GM12878 (cell line): ENCODE measurements around the gene MRPL50. TPM values are rescaled to one million over a fixed set of nuclear protein-coding genes. Genes with fewer than 3 reads are reported as not detected.

Experiments
- CBX5 ChIP-seq: sonication (generic); IDR thresholded peaks from 2 replicates; pipeline ENCODE4 v1.6.1; 2016; ENCODE audit warnings: low read depth, moderate library complexity, mild to moderate bottlenecking, inconsistent platforms
- DPF2 ChIP-seq: fragments of 450-650 bp; IDR thresholded peaks from 2 replicates; pipeline ENCODE4 v1.6.1; 2017; ENCODE audit warnings: mild to moderate bottlenecking
- KAT2A ChIP-seq: conservative IDR thresholded peaks from 2 replicates; pipeline ENCODE4 v1.6.1; 2011; ENCODE audit warnings: low read depth, low read length; ENCODE audit not compliant: control insufficient read depth
- NFYA ChIP-seq: IDR thresholded peaks from 2 replicates; pipeline ENCODE4 v1.6.1; 2011; ENCODE audit warnings: low read depth, mild to moderate bottlenecking, low read length, improper control_type of control experiment, borderline replicate concordance
- NFYB ChIP-seq: IDR thresholded peaks from 2 replicates; pipeline ENCODE4 v1.6.1; 2011; ENCODE audit warnings: low read depth, mild to moderate bottlenecking, low read length, improper control_type of control experiment, moderate library complexity; ENCODE audit not compliant: insufficient read depth
- NR2F1 ChIP-seq: fragments of 450-650 bp; conservative IDR thresholded peaks from 2 replicates; pipeline ENCODE4 v1.6.1; 2017; ENCODE audit warnings: mild to moderate bottlenecking
- PAX8 ChIP-seq: fragments of 450-650 bp; IDR thresholded peaks from 2 replicates; pipeline ENCODE4 v1.6.1; 2017; ENCODE audit warnings: mild to moderate bottlenecking, moderate library complexity
- SIX5 ChIP-seq: IDR thresholded peaks from 2 replicates; pipeline ENCODE4 v1.6.1; 2011; ENCODE audit warnings: mild to moderate bottlenecking, low read depth, low read length, moderate library complexity; ENCODE audit not compliant: severe bottlenecking
- STAT3 ChIP-seq: IDR thresholded peaks from 2 replicates; pipeline ENCODE4 v1.6.1; 2011; ENCODE audit warnings: low read depth, low read length, improper control_type of control experiment
- TARDBP ChIP-seq: IDR thresholded peaks from 2 replicates; pipeline ENCODE4 v1.6.1; 2016; ENCODE audit warnings: borderline replicate concordance
- TBL1XR1 ChIP-seq: IDR thresholded peaks from 2 replicates; pipeline ENCODE4 v1.6.1; 2012; ENCODE audit warnings: low read depth, low read length, improper control_type of control experiment
- TCF7 ChIP-seq: IDR thresholded peaks from 2 replicates; pipeline ENCODE4 v1.6.1; 2014; ENCODE audit warnings: antibody characterized with exemption, borderline replicate concordance
- ZNF24 ChIP-seq: fragments of 450-650 bp; IDR thresholded peaks from 2 replicates; pipeline ENCODE4 v1.6.1; 2017; ENCODE audit warnings: antibody characterized with exemption, mild to moderate bottlenecking
- polyA plus RNA-seq, 11 experiments: library from polyadenylated mRNA; depleted of rRNA in 4 of 11; unstranded in 6 of 11; stranded (reverse) in 5 of 11; fragments of >200 nt; fragmentation: Nextera tagmentation in 4 of 11; fragmentation: Illumina TruSeq in 1 of 11; extraction: Ambion mirVana in 4 of 11; extraction: Trizol in 1 of 11; gene quantifications; 1 replicate in 1 of 11; 2 replicates in 10 of 11; pipeline versions ENCODE4 v1.2.1 to v1.2.3, GENCODE V29; 2011 to 2016; ENCODE audit warnings: inconsistent platforms in 2 of 11, missing spikeins in 2 of 11, low read depth in 1 of 11
- total RNA-seq, 4 experiments: library from RNA; depleted of rRNA in 3 of 4; stranded (reverse); fragments of >200 nt in 3 of 4; fragmentation: Illumina TruSeq in 1 of 4; extraction: Trizol in 1 of 4; gene quantifications; 2 replicates each; pipeline versions ENCODE4 v1.2.1 to v1.2.3, GENCODE V29; 2013 to 2021
- TF ChIP-seq, protein P1 (sequence below): fragments of 450-650 bp; IDR thresholded peaks from 2 replicates; pipeline ENCODE4 v1.6.1; 2016; ENCODE audit warnings: mild to moderate bottlenecking
- TF ChIP-seq, protein P2 (sequence below): IDR thresholded peaks from 2 replicates; pipeline ENCODE4 v1.6.1; 2011; ENCODE audit warnings: low read depth, mild to moderate bottlenecking, low read length, moderate library complexity, borderline replicate concordance; ENCODE audit errors: extremely low read depth
- TF ChIP-seq, protein P3 (sequence below): fragments of 450-650 bp; IDR thresholded peaks from 2 replicates; pipeline ENCODE4 v1.6.1; 2018; ENCODE audit warnings: mild to moderate bottlenecking, low read depth, moderate library complexity; ENCODE audit not compliant: partially characterized antibody
- TF ChIP-seq, protein P4 (sequence below): IDR thresholded peaks from 2 replicates; pipeline ENCODE4 v1.6.1; 2012; ENCODE audit warnings: mild to moderate bottlenecking, low read depth, low read length
- TF ChIP-seq, protein P5 (sequence below): fragments of 450-650 bp; IDR thresholded peaks from 2 replicates; pipeline ENCODE4 v1.6.1; 2017; ENCODE audit warnings: borderline replicate concordance

The MRPL50 gene
- total and polyA plus RNA-seq, 10 of the 15 experiments (the other 5 are each of a cell fraction or from before 2014, with no cell fraction given) = 12.8 to 79.4 (median 27.9) TPM

DNA sequence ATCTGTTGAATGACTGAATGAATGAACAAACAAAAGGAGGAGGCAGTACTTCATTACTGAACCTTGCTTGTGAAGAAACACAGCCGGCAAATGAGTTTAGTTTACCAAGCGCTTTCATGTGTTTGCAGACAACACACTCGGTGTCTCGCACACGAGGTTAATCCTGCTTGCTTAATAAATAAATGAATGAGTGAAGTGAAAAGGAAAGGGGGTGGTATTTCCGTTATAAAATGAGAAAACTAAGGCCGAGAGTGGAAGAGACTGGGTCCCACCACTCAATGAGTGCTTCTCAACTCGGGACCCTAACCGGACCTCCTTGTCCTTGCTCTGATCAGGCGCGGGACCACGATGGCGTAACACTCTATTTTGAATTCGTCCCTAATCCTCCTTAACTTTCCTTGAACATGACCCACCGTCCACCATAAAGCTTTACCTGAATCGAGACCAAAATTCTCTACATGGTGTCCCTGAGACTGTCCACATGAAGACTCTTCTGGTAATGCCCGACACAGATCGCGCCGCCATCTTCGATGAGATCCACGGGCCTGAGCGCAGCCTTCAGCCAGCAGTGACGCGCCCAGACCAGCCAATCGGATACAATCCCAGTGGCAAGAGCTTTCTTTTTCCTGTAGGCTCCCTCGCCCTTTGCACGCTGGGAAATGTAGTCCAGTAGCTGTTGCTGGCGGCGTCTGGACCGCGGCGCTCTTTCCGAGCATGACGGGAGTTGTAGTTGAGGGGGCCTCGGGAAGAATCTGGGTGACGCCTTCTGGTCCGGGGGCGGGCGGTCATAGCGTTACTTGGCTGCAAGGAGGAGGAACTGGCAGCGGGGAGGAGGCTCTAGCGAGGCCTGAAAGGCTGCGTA, at the start of gene MRPL50, which contains the start of gene ZNF189 (continued):
- TF ChIP-seq, protein P1, sequence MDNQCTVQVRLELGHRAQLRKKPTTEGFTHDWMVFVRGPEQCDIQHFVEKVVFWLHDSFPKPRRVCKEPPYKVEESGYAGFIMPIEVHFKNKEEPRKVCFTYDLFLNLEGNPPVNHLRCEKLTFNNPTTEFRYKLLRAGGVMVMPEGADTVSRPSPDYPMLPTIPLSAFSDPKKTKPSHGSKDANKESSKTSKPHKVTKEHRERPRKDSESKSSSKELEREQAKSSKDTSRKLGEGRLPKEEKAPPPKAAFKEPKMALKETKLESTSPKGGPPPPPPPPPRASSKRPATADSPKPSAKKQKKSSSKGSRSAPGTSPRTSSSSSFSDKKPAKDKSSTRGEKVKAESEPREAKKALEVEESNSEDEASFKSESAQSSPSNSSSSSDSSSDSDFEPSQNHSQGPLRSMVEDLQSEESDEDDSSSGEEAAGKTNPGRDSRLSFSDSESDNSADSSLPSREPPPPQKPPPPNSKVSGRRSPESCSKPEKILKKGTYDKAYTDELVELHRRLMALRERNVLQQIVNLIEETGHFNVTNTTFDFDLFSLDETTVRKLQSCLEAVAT = peak; percentile 45
- TF ChIP-seq DPF2 (no peak), NFYB (peak; percentile 92), PAX8 (no peak), CBX5 (peak; percentile 72; the same call in 1 of the 2 replicates), KAT2A (no peak), NFYA (no peak), NR2F1 (no peak), ZNF24 (no peak), SIX5 (peak; percentile 98), TCF7 (no peak), STAT3 (no peak), TBL1XR1 (no peak), TARDBP (peak; percentile 91)
- TF ChIP-seq, protein P2, sequence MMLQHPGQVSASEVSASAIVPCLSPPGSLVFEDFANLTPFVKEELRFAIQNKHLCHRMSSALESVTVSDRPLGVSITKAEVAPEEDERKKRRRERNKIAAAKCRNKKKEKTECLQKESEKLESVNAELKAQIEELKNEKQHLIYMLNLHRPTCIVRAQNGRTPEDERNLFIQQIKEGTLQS = no peak
- TF ChIP-seq, protein P3, sequence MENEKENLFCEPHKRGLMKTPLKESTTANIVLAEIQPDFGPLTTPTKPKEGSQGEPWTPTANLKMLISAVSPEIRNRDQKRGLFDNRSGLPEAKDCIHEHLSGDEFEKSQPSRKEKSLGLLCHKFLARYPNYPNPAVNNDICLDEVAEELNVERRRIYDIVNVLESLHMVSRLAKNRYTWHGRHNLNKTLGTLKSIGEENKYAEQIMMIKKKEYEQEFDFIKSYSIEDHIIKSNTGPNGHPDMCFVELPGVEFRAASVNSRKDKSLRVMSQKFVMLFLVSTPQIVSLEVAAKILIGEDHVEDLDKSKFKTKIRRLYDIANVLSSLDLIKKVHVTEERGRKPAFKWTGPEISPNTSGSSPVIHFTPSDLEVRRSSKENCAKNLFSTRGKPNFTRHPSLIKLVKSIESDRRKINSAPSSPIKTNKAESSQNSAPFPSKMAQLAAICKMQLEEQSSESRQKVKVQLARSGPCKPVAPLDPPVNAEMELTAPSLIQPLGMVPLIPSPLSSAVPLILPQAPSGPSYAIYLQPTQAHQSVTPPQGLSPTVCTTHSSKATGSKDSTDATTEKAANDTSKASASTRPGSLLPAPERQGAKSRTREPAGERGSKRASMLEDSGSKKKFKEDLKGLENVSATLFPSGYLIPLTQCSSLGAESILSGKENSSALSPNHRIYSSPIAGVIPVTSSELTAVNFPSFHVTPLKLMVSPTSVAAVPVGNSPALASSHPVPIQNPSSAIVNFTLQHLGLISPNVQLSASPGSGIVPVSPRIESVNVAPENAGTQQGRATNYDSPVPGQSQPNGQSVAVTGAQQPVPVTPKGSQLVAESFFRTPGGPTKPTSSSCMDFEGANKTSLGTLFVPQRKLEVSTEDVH = no peak
- TF ChIP-seq, protein P4, sequence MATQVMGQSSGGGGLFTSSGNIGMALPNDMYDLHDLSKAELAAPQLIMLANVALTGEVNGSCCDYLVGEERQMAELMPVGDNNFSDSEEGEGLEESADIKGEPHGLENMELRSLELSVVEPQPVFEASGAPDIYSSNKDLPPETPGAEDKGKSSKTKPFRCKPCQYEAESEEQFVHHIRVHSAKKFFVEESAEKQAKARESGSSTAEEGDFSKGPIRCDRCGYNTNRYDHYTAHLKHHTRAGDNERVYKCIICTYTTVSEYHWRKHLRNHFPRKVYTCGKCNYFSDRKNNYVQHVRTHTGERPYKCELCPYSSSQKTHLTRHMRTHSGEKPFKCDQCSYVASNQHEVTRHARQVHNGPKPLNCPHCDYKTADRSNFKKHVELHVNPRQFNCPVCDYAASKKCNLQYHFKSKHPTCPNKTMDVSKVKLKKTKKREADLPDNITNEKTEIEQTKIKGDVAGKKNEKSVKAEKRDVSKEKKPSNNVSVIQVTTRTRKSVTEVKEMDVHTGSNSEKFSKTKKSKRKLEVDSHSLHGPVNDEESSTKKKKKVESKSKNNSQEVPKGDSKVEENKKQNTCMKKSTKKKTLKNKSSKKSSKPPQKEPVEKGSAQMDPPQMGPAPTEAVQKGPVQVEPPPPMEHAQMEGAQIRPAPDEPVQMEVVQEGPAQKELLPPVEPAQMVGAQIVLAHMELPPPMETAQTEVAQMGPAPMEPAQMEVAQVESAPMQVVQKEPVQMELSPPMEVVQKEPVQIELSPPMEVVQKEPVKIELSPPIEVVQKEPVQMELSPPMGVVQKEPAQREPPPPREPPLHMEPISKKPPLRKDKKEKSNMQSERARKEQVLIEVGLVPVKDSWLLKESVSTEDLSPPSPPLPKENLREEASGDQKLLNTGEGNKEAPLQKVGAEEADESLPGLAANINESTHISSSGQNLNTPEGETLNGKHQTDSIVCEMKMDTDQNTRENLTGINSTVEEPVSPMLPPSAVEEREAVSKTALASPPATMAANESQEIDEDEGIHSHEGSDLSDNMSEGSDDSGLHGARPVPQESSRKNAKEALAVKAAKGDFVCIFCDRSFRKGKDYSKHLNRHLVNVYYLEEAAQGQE = no peak
- TF ChIP-seq, protein P5, sequence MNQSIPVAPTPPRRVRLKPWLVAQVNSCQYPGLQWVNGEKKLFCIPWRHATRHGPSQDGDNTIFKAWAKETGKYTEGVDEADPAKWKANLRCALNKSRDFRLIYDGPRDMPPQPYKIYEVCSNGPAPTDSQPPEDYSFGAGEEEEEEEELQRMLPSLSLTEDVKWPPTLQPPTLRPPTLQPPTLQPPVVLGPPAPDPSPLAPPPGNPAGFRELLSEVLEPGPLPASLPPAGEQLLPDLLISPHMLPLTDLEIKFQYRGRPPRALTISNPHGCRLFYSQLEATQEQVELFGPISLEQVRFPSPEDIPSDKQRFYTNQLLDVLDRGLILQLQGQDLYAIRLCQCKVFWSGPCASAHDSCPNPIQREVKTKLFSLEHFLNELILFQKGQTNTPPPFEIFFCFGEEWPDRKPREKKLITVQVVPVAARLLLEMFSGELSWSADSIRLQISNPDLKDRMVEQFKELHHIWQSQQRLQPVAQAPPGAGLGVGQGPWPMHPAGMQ = no peak
